ENCODE measurements around the gene EFHC2.

DNA sequence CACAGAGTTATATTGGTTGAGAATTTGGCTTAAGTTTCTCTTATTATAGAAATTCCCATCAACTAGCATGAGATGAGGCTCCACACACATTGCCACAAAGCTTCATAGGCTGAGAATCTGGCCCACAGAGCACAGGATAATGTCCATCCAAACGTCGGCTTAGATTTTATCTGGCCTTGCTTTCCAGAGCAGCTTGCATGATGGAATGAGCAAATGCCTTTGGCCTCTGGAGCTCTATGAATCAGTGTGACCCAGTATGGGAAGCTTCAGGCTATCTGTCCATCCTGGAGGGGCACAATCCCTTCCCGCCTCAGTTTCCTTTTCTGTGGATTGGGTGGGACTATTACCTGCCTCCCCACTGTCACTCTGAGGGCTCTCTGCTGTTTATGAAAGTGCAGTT lies 238.8 kb downstream of the EFHC2 start:
- TF ChIP-seq, protein P1, sequence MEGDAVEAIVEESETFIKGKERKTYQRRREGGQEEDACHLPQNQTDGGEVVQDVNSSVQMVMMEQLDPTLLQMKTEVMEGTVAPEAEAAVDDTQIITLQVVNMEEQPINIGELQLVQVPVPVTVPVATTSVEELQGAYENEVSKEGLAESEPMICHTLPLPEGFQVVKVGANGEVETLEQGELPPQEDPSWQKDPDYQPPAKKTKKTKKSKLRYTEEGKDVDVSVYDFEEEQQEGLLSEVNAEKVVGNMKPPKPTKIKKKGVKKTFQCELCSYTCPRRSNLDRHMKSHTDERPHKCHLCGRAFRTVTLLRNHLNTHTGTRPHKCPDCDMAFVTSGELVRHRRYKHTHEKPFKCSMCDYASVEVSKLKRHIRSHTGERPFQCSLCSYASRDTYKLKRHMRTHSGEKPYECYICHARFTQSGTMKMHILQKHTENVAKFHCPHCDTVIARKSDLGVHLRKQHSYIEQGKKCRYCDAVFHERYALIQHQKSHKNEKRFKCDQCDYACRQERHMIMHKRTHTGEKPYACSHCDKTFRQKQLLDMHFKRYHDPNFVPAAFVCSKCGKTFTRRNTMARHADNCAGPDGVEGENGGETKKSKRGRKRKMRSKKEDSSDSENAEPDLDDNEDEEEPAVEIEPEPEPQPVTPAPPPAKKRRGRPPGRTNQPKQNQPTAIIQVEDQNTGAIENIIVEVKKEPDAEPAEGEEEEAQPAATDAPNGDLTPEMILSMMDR (optimal IDR thresholded peaks at IDR 0.05 in 1 of 3, IDR thresholded peaks at IDR 0.05 in 1 of 3, conservative IDR thresholded peaks at IDR 0.05 in 1 of 3; ENCODE audit: extremely low read depth in 1 of 3, insufficient read depth in 2 of 3, low read length in 3 of 3), result no peak
- no peak for TF ChIP-seq EZH2 (IDR thresholded peaks at IDR 0.05; ENCODE audit: low read length)
